H1 (cell line): ENCODE measurements around the gene ENTPD1. TPM values are rescaled to one million over a fixed set of nuclear protein-coding genes. Genes with fewer than 3 reads are reported as not detected.

ENCODE experiments used
- CTCF ChIA-PET: fragments of 300-600 bp; sonication (Branson Sonifier 250); formaldehyde crosslinking; loops from one replicate; lab custom pipeline; 2021; ENCODE audit not compliant: partially characterized antibody; lab: Charles Lee
- POLR2A ChIA-PET: fragments of 300-600 bp; sonication (Branson Sonifier 250); formaldehyde crosslinking; loops from one replicate; lab custom pipeline; 2021; ENCODE audit warnings: inconsistent platforms; ENCODE audit not compliant: partially characterized antibody; lab: Charles Lee
- DNase-seq, 2 experiments: peaks; one replicate each; pipeline versions ENCODE4 v3.0.0 to v3.0.0-alpha.2; 2010 to 2022; ENCODE audit warnings: low spot score in 2 of 2, low read depth in 1 of 2, mixed read lengths in 1 of 2
- FAIRE-seq: peaks from 2 replicates; lab custom pipeline; 2011; peaks lifted over from hg19 to GRCh38; lab: Jason Lieb, UNC
- H2AFZ ChIP-seq: 2 replicates; pipeline ENCODE4 v1.8.1; 2012; ENCODE audit warnings: low read length, inconsistent platforms
- H2AK5ac ChIP-seq: 2 replicates; pipeline ENCODE4 v1.6.1; 2013; ENCODE audit warnings: low read depth, low read length
- H2BK120ac ChIP-seq: replicated peaks from 2 replicates; pipeline ENCODE3; 2013; ENCODE audit warnings: low read depth, low read length, inconsistent platforms
- H2BK12ac ChIP-seq: 2 replicates; pipeline ENCODE4 v1.6.1; 2013; ENCODE audit warnings: low read depth, low read length
- H2BK15ac ChIP-seq: 2 replicates; pipeline ENCODE4 v1.6.1; 2013; ENCODE audit warnings: low read length
- H2BK20ac ChIP-seq: 2 replicates; pipeline ENCODE4 v1.6.1; 2013; ENCODE audit warnings: low read length
- H2BK5ac ChIP-seq: 2 replicates; pipeline ENCODE4 v1.6.1; 2013; ENCODE audit warnings: low read depth, low read length
- H3K14ac ChIP-seq: 2 replicates; pipeline ENCODE4 v1.6.1; 2013; ENCODE audit warnings: inconsistent platforms; ENCODE audit not compliant: insufficient read length
- H3K18ac ChIP-seq: 2 replicates; pipeline ENCODE4 v1.6.1; 2013; ENCODE audit warnings: low read length; ENCODE audit errors: extremely low read depth
- H3K23ac ChIP-seq: 2 replicates; pipeline ENCODE4 v1.6.1; 2013; ENCODE audit warnings: inconsistent platforms; ENCODE audit not compliant: insufficient read length
- H3K23me2 ChIP-seq: 2 replicates; pipeline ENCODE4 v1.6.1; 2013; ENCODE audit warnings: low read depth, low read length
- H3K27ac ChIP-seq: 2 replicates; pipeline ENCODE4 v1.6.1; 2011; ENCODE audit warnings: low read depth, low read length, inconsistent platforms
- H3K27me3 ChIP-seq, 4 experiments: replicated peaks in 1 of 4; 1 replicate in 1 of 4; 2 replicates in 3 of 4; pipeline versions ENCODE4 v1.6.1 to v1.8.1; 2011 to 2013; ENCODE audit warnings: low read length in 3 of 4, mild to moderate bottlenecking in 3 of 4, inconsistent platforms in 2 of 4, mixed read lengths in 2 of 4, moderate library complexity in 1 of 4; ENCODE audit not compliant: control insufficient read depth in 3 of 4, insufficient read depth in 3 of 4; ENCODE audit errors: extremely low read depth in 1 of 4
- H3K36me3 ChIP-seq, 4 experiments: 2 replicates each; pipeline versions ENCODE4 v1.6.1 to v1.8.1; 2011 to 2013; ENCODE audit warnings: mild to moderate bottlenecking in 4 of 4, low read length in 3 of 4, moderate library complexity in 2 of 4, control low read depth in 1 of 4, inconsistent platforms in 1 of 4; ENCODE audit not compliant: insufficient read depth in 4 of 4, control insufficient read depth in 2 of 4
- H3K4ac ChIP-seq: replicated peaks from 2 replicates; pipeline ENCODE3; 2013; ENCODE audit warnings: low read length, low read depth, mixed read lengths, inconsistent platforms; ENCODE audit not compliant: insufficient read length
- H3K4me1 ChIP-seq, 4 experiments: replicated peaks in 1 of 4; 1 replicate in 1 of 4; 2 replicates in 3 of 4; pipeline versions ENCODE4 v1.6.1 to v1.8.1; 2011 to 2013; ENCODE audit warnings: low read length in 3 of 4, inconsistent platforms in 2 of 4, mixed read lengths in 1 of 4; ENCODE audit not compliant: insufficient read depth in 4 of 4, control insufficient read depth in 3 of 4
- H3K4me2 ChIP-seq, 2 experiments: 2 replicates each; pipeline versions ENCODE4 v1.6.1 to v1.8.1; 2011 to 2013; ENCODE audit warnings: low read depth in 2 of 2, low read length in 2 of 2, control low read depth in 1 of 2, inconsistent platforms in 1 of 2, mild to moderate bottlenecking in 1 of 2; ENCODE audit not compliant: insufficient read depth in 1 of 2
- H3K4me3 ChIP-seq, 4 experiments: fragments of 200-600, 300-600 bp in 1 of 4; sonication (generic), shearing (Covaris generic), sonication (Bioruptor Twin) in 1 of 4; 2 replicates each; pipeline versions ENCODE4 v1.5.1 to v1.8.1; 2011 to 2016; ENCODE audit warnings: low read length in 4 of 4, low read depth in 3 of 4, control low read depth in 2 of 4, inconsistent platforms in 2 of 4, mild to moderate bottlenecking in 2 of 4, mixed read lengths in 1 of 4, moderate library complexity in 1 of 4; ENCODE audit not compliant: insufficient read depth in 2 of 4; ENCODE audit errors: extremely low read depth in 1 of 4
- H3K56ac ChIP-seq: replicated peaks from 2 replicates; pipeline ENCODE3; 2013; ENCODE audit warnings: low read depth, mild to moderate bottlenecking, mixed read lengths, low read length, inconsistent platforms; ENCODE audit not compliant: insufficient read length
- H3K79me1 ChIP-seq: 2 replicates; pipeline ENCODE4 v1.6.1; 2013; ENCODE audit warnings: low read depth, low read length, control low read depth
- H3K79me2 ChIP-seq, 2 experiments: 2 replicates each; pipeline versions ENCODE4 v1.6.1 to v1.8.1; 2012 to 2013; ENCODE audit warnings: low read length in 2 of 2, mild to moderate bottlenecking in 2 of 2, inconsistent platforms in 1 of 2; ENCODE audit not compliant: insufficient read depth in 2 of 2, control insufficient read depth in 1 of 2
- H3K9ac ChIP-seq, 4 experiments: replicated peaks in 1 of 4; 1 replicate in 1 of 4; 2 replicates in 3 of 4; pipeline versions ENCODE4 v1.6.1 to v1.8.1; 2011 to 2013; ENCODE audit warnings: low read depth in 3 of 4, low read length in 3 of 4, control low read depth in 2 of 4, mild to moderate bottlenecking in 2 of 4, moderate library complexity in 2 of 4, inconsistent platforms in 1 of 4; ENCODE audit errors: extremely low read depth in 1 of 4
- H3K9me3 ChIP-seq, 2 experiments: 2 replicates each; pipeline versions ENCODE4 v1.6.1 to v1.8.1; 2012 to 2013; ENCODE audit warnings: mild to moderate bottlenecking in 2 of 2, moderate library complexity in 2 of 2, control low read depth in 1 of 2, inconsistent platforms in 1 of 2, low read depth in 1 of 2, low read length in 1 of 2, mixed read lengths in 1 of 2; ENCODE audit not compliant: insufficient read depth in 2 of 2
- H4K20me1 ChIP-seq, 2 experiments: replicated peaks in 1 of 2; 2 replicates each; pipeline versions ENCODE3 to v1.8.1; 2011 to 2013; ENCODE audit warnings: inconsistent platforms in 2 of 2, low read length in 2 of 2, mild to moderate bottlenecking in 1 of 2; ENCODE audit not compliant: insufficient read depth in 2 of 2, control insufficient read depth in 1 of 2
- H4K5ac ChIP-seq: 2 replicates; pipeline ENCODE4 v1.6.1; 2013; ENCODE audit warnings: low read length, low read depth, mixed read lengths, inconsistent platforms; ENCODE audit not compliant: insufficient read length
- H4K8ac ChIP-seq: 2 replicates; pipeline ENCODE4 v1.8.0; 2013; ENCODE audit warnings: mild to moderate bottlenecking, moderate library complexity, low read length, inconsistent platforms; ENCODE audit not compliant: insufficient read depth; ENCODE audit errors: extremely low read depth
- H4K91ac ChIP-seq: replicated peaks from 2 replicates; pipeline ENCODE3; 2013; ENCODE audit warnings: low read length, mixed read lengths, inconsistent platforms; ENCODE audit not compliant: insufficient read length
- CBX8 ChIP-seq: fragments of 300-800, 300-1000 bp; sonication (generic); IDR thresholded peaks from 2 replicates; pipeline ENCODE4 v1.7.1; 2016; ENCODE audit warnings: low read depth, low read length, borderline replicate concordance
- CEBPB ChIP-seq: IDR thresholded peaks from 2 replicates; pipeline ENCODE4 v1.6.1; 2012; ENCODE audit warnings: low read depth, low read length
- JUN ChIP-seq: IDR thresholded peaks from 2 replicates; pipeline ENCODE4 v1.6.1; 2011; ENCODE audit warnings: low read depth, mild to moderate bottlenecking, improper control_type of control experiment, low read length
- YY1 ChIP-seq: IDR thresholded peaks from 2 replicates; pipeline ENCODE4 v1.6.1; 2011; ENCODE audit warnings: low read depth, mild to moderate bottlenecking, low read length
- WGBS, 2 experiments: shearing (Covaris generic) in 1 of 2; methylation state at CpG; one replicate each; pipeline versions ENCODE4 v1.1.6 to v1.1.7; 2013 to 2015; ENCODE audit warnings: low lambda C conversion rate in 2 of 2, mixed read lengths in 2 of 2, inconsistent platforms in 1 of 2, low coverage in 1 of 2, missing lambda C conversion rate in 1 of 2; ENCODE audit not compliant: insufficient replicate concordance in 2 of 2, insufficient coverage in 1 of 2, insufficient read length in 1 of 2; ENCODE audit errors: extremely low coverage in 1 of 2, missing lambda C conversion rate in 1 of 2; 5-methylcytosine and 5-hydroxymethylcytosine counted together
- polyA plus RNA-seq, 7 experiments: library from polyadenylated mRNA; depleted of rRNA in 3 of 7; stranded (reverse) in 5 of 7; unstranded in 2 of 7; fragments of >200 nt in 5 of 7; fragments of 200-250 nt in 2 of 7; gene quantifications; 1 replicate in 5 of 7; 2 replicates in 1 of 7; 4 replicates in 1 of 7; pipeline versions ENCODE4 v1.2.1 to v1.2.3, GENCODE V29; 2011 to 2013; ENCODE audit warnings: missing spikeins in 2 of 7, mixed read lengths in 2 of 7
- total RNA-seq: library from RNA; stranded (reverse); fragmentation: NEBNext Ultra II Directional; extraction: Animal tissue kit (Norgen Biotek cat#: 25700); gene quantifications from 2 replicates; pipeline ENCODE4 v1.2.1, GENCODE V29; 2021
- TF ChIP-seq, protein P1 (sequence below): IDR thresholded peaks from 2 replicates; pipeline ENCODE4 v1.6.1; 2012; ENCODE audit warnings: inconsistent platforms

ENTPD1 gene
- total and polyA plus RNA-seq, 2 of the 8 experiments (the other 6 are each of a cell fraction or from before 2014, with no cell fraction given): 2.2 to 2.5 TPM

DNA sequence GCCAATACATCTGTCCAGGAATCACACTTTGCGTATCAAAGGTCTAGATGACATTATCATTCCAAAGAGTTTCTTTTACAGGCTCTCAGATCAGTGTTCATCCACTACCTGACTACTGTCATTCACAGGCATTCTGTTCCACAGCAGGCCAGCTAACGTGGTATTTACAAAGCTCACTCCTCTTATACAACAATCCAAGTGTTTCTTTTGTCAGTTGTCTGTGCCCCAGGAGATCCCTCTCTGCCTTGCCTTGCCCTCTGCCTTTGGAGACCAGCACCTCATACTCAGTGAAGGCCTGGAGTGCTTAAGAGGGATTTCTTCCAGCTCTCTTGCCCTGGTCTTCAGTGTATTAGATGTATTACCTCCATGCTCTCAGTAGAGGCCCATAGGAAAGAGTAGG lies 117.2 kb downstream of the ENTPD1 start:
- Histone ChIP-seq H3K4me3 (no peak overlapping the region), H2BK12ac (no peak overlapping the region), H3K79me1 (no peaks in the 10 kb centered on the region), H4K91ac (no peak overlapping the region), H3K9ac (no peak overlapping the region), H3K4ac (no peak overlapping the region), H2AK5ac (no peak overlapping the region), H3K36me3 (peaks cover 0 to 28% (median 4%) of the 10 kb centered on the region in 4 experiments; a peak in 6 of 8 replicates), H4K5ac (no peak overlapping the region), H3K14ac (no peak overlapping the region), H3K27me3 (no peaks in the 10 kb centered on the region), H3K79me2 (no peaks in the 10 kb centered on the region), H2BK15ac (no peak overlapping the region), H4K8ac (no peak overlapping the region), H3K56ac (no peak overlapping the region), H3K23ac (no peak overlapping the region), H3K27ac (no peak overlapping the region), H4K20me1 (no peaks in the 10 kb centered on the region), H2AFZ (no peak overlapping the region), H3K9me3 (peaks cover 8 to 15% of the 10 kb centered on the region in 2 experiments), H2BK20ac (no peak overlapping the region), H3K18ac (no peak overlapping the region), H3K4me1 (no peaks in the 10 kb centered on the region), H2BK5ac (no peak overlapping the region), H3K23me2 (no peaks in the 10 kb centered on the region), H2BK120ac (no peak overlapping the region), H3K4me2 (no peak overlapping the region)
- POLR2A ChIA-PET: interaction anchor here (1.0 to 1.1 kb wide), 2 partner anchors 35 to 181 kb away, joined by 3 to 4 read pairs; partner anchors contain the start of gene CC2D2B
- CTCF ChIA-PET: interaction anchor here (0.8 to 2.2 kb wide), 7 partner anchors 8 to 180 kb away, joined by 3 to 5 read pairs (median 4); partner anchors contain the start of gene TCTN3
- 79% methylated on average over 2 of the region's 2 CpGs; no CpG with 5 or more reads in 1 of the 2 experiments for WGBS, 2 experiments
- DNase-seq (no peak), FAIRE-seq (no peak)
- TF ChIP-seq, protein P1, sequence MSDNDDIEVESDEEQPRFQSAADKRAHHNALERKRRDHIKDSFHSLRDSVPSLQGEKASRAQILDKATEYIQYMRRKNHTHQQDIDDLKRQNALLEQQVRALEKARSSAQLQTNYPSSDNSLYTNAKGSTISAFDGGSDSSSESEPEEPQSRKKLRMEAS: no peak
- TF ChIP-seq YY1: no peak
- no peak for TF ChIP-seq JUN
- no peak for TF ChIP-seq CBX8
- TF ChIP-seq CEBPB: no peak
